DND-41 (cell line): Measurements from ENCODE around the gene NCLN.

ENCODE experiments used
- ATAC-seq: fragments of 200-7000 bp; cut with Tn5 transposase; 3 replicates; pipeline ENCODE4 v1.9.1; 2021; ENCODE audit warnings: low read depth; ENCODE audit not compliant: insufficient read depth
- DNase-seq: peaks from one replicate; pipeline ENCODE4 v3.0.0-alpha.2; 2020
- H2AFZ ChIP-seq: 2 replicates; pipeline ENCODE4 v1.6.0; 2012; ENCODE audit warnings: low read depth, low read length
- H3K27ac ChIP-seq: 2 replicates; pipeline ENCODE4 v1.5.1; 2012; ENCODE audit warnings: low read length, inconsistent platforms
- H3K27me3 ChIP-seq: fragments of 200-600 bp; sonication (generic); 2 replicates; pipeline ENCODE4 v1.6.0; 2012; ENCODE audit warnings: low read length, mild to moderate bottlenecking, inconsistent platforms; ENCODE audit not compliant: insufficient read depth, poor library complexity
- H3K36me3 ChIP-seq: 2 replicates; pipeline ENCODE4 v1.5.1; 2012; ENCODE audit warnings: low read length, inconsistent platforms; ENCODE audit not compliant: insufficient read depth
- H3K4me1 ChIP-seq: 2 replicates; pipeline ENCODE4 v1.5.1; 2012; ENCODE audit warnings: mild to moderate bottlenecking, low read length; ENCODE audit not compliant: insufficient read depth
- H3K4me2 ChIP-seq: 2 replicates; pipeline ENCODE4 v1.6.0; 2012; ENCODE audit warnings: mild to moderate bottlenecking, moderate library complexity, low read length, inconsistent platforms; ENCODE audit not compliant: insufficient read depth
- H3K4me3 ChIP-seq, 2 experiments: fragments of 200-600 bp in 1 of 2; shearing (Covaris generic) in 1 of 2; 2 replicates each; pipeline ENCODE4 v1.5.1; 2012 to 2016; ENCODE audit warnings: inconsistent platforms in 2 of 2, low read length in 2 of 2, mild to moderate bottlenecking in 2 of 2, low read depth in 1 of 2, moderate library complexity in 1 of 2
- H3K79me2 ChIP-seq: 2 replicates; pipeline ENCODE4 v1.6.0; 2012; ENCODE audit warnings: low read length, inconsistent platforms; ENCODE audit not compliant: insufficient read depth
- H3K9ac ChIP-seq: 2 replicates; pipeline ENCODE4 v1.6.0; 2012; ENCODE audit warnings: low read depth, mild to moderate bottlenecking, inconsistent platforms, low read length, moderate library complexity
- H3K9me3 ChIP-seq: 2 replicates; pipeline ENCODE4 v1.5.1; 2012; ENCODE audit warnings: low read length, moderate library complexity, mild to moderate bottlenecking, inconsistent platforms; ENCODE audit not compliant: insufficient read depth, severe bottlenecking
- H4K20me1 ChIP-seq: 2 replicates; pipeline ENCODE4 v1.6.0; 2012; ENCODE audit warnings: low read length; ENCODE audit not compliant: insufficient read depth
- EZH2 ChIP-seq: IDR thresholded peaks from 3 replicates; pipeline ENCODE4 v1.6.1; 2012; ENCODE audit warnings: borderline replicate concordance, low read depth, mild to moderate bottlenecking, moderate library complexity, low read length, inconsistent platforms; ENCODE audit not compliant: severe bottlenecking
- TF ChIP-seq, protein P1 (sequence below): IDR thresholded peaks from 2 replicates; pipeline ENCODE4 v1.5.1; 2012; ENCODE audit warnings: borderline replicate concordance, low read length, moderate library complexity, mild to moderate bottlenecking; ENCODE audit not compliant: poor library complexity, severe bottlenecking; ENCODE audit errors: extremely low read depth

The NCLN gene

DNA sequence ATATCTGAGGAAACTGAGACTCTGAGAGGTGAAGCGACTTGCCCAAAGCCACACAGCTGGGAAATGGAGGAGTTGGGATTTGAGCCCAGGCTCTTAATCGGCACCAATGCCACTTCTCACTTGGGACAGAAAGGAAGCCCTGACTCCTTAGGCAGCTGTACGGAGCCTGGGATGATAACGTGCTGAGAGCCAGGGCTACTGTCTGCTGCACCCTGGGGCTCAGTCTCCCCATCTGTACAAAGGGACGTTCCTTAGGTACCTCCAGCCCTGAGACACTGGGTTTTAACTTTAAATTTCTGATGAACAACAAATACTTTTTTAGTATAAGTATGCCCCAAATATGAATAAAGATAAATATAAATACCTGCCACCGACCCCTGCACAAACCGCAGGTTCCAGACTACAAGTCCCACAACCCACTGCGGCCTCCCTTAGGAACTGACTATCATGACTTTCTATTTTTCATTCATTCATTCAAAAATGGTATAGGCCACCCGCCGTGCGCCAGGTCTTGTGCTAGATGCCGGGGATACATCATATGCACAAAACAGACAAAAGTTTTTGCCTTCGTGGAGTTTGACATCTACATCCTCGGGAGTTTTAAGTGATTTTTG, 776 bp upstream of the NCLN start:
- H3K36me3 ChIP-seq = peaks cover 60% of the 10 kb centered on the region
- no peaks in the 10 kb centered on the region for H3K27me3 ChIP-seq
- H3K4me1 ChIP-seq = peaks cover 81% of the 10 kb centered on the region
- peaks cover 77% of the 10 kb centered on the region for H4K20me1 ChIP-seq
- peaks cover 91% of the 10 kb centered on the region for H3K79me2 ChIP-seq
- DNase-seq (no peak), ATAC-seq (peak; percentile 63)
- peak overlapping the region; percentile 22 to 93; a peak in 3 of 4 replicates for H3K4me3 ChIP-seq
- H2AFZ ChIP-seq = peak overlapping the region; percentile 65
- peak overlapping the region; percentile 96 for H3K4me2 ChIP-seq
- no peaks in the 10 kb centered on the region for H3K9me3 ChIP-seq
- no peak for TF ChIP-seq EZH2
- TF ChIP-seq, protein P1, sequence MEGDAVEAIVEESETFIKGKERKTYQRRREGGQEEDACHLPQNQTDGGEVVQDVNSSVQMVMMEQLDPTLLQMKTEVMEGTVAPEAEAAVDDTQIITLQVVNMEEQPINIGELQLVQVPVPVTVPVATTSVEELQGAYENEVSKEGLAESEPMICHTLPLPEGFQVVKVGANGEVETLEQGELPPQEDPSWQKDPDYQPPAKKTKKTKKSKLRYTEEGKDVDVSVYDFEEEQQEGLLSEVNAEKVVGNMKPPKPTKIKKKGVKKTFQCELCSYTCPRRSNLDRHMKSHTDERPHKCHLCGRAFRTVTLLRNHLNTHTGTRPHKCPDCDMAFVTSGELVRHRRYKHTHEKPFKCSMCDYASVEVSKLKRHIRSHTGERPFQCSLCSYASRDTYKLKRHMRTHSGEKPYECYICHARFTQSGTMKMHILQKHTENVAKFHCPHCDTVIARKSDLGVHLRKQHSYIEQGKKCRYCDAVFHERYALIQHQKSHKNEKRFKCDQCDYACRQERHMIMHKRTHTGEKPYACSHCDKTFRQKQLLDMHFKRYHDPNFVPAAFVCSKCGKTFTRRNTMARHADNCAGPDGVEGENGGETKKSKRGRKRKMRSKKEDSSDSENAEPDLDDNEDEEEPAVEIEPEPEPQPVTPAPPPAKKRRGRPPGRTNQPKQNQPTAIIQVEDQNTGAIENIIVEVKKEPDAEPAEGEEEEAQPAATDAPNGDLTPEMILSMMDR = no peak
- peak overlapping the region; percentile 92 for H3K9ac ChIP-seq
- peak overlapping the region; percentile 91 for H3K27ac ChIP-seq

DNA sequence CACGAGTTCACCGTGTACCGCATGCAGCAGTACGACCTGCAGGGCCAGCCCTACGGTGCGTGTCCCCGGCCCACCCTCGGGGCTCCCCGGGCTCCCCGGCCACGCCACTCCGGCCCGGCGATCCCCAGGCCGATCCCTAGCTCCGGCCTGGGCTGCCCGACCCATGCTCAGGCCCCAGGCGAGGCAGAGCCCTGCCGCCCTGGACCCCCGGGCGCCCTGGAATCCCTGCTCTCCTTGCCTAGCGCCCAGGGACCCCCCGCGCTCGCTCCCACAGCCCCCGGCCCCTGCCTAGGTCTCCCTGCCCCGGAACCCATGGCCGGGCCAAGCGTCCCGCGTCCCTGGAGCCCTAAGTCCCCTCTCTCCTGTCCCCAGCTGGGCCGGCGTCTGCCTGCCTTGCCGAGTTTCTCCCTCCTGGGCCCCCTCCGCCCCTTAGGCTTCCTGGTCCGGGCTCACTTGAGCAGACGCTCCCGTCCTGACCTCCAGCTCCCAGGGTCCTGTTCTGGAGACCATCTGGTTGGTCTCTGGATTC, 494 bp downstream of the NCLN start:
- Histone ChIP-seq H3K79me2 (peaks cover 91% of the 10 kb centered on the region), H3K4me2 (peak overlapping the region; percentile 96), H2AFZ (peak overlapping the region; percentile 75; the same call in 1 of the 2 replicates), H3K4me3 (peak overlapping the region; percentile 93 to 99), H3K4me1 (peaks cover 73% of the 10 kb centered on the region), H3K9me3 (no peaks in the 10 kb centered on the region), H3K36me3 (peaks cover 57% of the 10 kb centered on the region), H3K27ac (peak overlapping the region; percentile 70), H4K20me1 (peaks cover 75% of the 10 kb centered on the region), H3K9ac (peak overlapping the region; percentile 92), H3K27me3 (no peaks in the 10 kb centered on the region)
- TF ChIP-seq, protein P1 = no peak
- no peak for TF ChIP-seq EZH2
- DNase-seq (peak; percentile 26), ATAC-seq (peak; percentile 30; the same call in 2 of the 3 replicates)

DNA sequence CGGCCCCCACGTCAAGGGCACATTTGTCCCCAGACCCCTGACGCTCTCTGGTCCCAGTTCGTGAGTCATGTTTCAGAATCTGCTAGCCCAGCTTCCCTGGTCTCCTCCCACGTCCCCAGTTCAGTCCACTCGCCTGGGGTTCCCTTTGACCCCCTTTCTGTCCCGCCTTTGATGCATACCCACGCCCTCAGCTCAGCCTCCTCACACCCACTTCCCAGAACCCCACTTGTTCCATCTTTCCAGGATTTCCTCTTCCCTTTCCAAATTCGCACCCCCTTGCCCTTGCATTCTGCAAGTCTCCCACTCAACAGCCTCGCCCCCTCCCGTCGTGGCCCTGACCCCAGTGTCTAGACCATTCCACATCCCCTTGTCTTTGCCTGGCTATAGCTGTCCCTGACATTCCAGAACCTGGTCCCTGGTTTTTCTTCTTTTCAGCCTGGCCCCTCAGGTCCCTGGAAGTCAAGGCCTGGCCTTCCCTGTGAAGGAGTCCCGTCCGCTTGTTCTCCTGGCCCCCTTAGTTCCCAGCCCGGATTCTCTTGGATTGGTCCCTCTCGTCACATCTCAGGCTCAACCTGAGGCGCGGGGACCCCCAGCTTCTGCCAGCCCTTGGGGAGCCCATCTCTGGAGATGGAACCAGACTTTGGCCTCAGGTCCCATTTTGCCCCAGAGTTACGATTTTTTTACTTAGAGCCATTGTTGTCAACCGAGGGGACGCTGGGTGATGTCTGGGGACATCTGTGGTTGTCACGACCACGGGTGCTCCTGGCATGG, 1.3 kb downstream of the NCLN start:
- Histone ChIP-seq H2AFZ (no peak overlapping the region), H3K27me3 (no peaks in the 10 kb centered on the region), H3K9me3 (no peaks in the 10 kb centered on the region), H3K36me3 (peaks cover 58% of the 10 kb centered on the region), H3K4me2 (peak overlapping the region; percentile 96), H3K9ac (peak overlapping the region; percentile 92), H3K4me3 (peak overlapping the region; percentile 93 to 99), H3K79me2 (peaks cover 91% of the 10 kb centered on the region), H3K4me1 (peaks cover 65% of the 10 kb centered on the region), H3K27ac (peak overlapping the region; percentile 70), H4K20me1 (peaks cover 80% of the 10 kb centered on the region)
- DNase-seq (no peak), ATAC-seq (no peak)
- no peak for TF ChIP-seq EZH2
- TF ChIP-seq, protein P1 = no peak
